DMS 273 (cell line): ENCODE measurements around the gene ZNF483.
"Not testable (repeated sequence)": the region's sequence is repeated elsewhere in the genome, so short reads cannot be mapped to it uniquely, and the experiment has no call there.

Experiments used
- DNase-seq: peaks from one replicate; lab custom pipeline; 2025; ENCODE audit not compliant: unreplicated experiment; lab: John Stamatoyannopoulos, UW

ZNF483 gene

GRCh38 chr9:111525056-111525977 is at the start of gene ZNF483:
ZNF483 (plus strand) TSS chr9:111525179; CDS start chr9:111527396, 2,217 bp downstream.
- peak; percentile 96 for DNase-seq

- no peak for DNase-seq
Observed at GRCh38 chr9:111475195-111475594, 49.8 kb upstream of the ZNF483 start.

DNA sequence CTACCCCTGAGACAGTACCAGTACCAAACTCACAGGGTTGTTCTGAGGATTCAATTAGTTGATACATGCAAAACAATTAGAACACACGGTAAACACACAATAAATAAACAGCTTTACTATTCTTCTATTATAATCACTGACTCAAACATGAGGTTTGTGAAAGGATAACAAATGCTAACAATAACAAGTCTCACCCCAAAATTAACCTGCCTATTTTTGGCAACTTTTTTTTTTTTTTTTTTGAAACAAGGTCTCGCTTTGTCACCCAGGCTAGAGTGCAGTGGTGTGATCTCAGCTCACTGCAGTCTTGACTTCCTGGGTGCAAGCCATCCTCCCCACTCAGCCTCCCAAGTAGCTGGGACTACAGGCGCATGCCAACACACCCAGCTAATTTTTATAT is 47.3 kb upstream of the ZNF483 start:
- no peak for DNase-seq

- DNase-seq: peak; percentile 80
Observed at GRCh38 chr9:111481885-111482636, 42.9 kb upstream of the ZNF483 start.

DNA sequence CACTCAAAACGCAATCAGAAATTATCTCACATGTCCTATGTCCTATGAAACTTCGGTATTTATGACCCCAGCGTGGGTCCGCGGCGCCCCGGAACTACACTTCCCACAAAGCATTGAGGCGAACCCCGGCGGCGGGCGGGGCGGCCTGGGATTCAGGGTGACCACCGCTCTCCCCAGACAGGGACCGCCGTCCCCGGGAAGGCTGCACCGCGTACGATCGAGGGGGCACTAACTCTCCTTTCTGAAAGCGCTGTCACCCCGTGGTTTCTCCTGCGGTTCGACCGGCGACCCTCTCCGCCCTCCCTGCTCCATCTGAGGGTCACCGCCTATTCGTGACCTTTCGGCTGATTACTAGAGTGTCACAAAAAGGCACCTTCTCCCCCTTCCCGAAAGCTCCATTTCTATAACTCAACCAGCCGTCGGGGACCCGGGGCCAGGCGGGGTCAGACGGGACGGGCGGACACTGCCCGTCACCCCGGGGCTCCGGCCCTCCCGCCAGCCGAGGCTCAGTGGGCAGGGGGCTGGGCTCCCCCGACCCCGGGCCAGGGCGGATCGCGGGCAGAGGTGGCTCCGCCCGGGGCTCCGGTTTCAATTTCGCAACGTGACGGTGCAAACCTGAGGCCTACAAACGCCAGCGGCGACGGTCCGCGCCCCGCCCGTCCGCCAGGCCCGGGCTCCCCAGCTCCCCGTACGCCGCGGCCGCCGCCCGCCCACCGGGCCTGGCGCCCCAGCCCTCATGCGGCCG is 42.1 kb upstream of the ZNF483 start:
- DNase-seq: peak; percentile 90

DNA sequence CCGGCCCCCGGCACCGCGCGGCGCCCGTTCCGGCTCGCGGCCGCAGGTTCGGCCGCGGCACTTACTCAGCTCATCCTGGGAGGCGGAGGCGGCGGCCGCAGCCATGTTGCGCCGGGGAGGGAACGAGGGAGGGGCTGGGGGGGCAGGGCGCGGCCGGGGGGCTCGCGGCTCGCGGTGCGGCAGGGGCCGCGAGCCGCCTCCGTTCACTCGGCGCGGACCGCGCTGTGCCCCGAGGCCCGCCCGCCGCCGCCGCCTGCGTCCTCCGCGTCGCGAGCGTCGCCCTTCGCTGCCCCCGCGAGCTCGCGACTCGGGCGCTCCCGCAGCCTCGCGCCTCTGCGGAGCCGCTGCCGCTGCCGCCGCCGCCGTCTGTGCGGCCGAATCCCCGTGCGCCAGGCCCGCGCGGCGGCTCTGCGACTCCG is 41.5 kb upstream of the ZNF483 start:
- peak; percentile 88 for DNase-seq

DNA sequence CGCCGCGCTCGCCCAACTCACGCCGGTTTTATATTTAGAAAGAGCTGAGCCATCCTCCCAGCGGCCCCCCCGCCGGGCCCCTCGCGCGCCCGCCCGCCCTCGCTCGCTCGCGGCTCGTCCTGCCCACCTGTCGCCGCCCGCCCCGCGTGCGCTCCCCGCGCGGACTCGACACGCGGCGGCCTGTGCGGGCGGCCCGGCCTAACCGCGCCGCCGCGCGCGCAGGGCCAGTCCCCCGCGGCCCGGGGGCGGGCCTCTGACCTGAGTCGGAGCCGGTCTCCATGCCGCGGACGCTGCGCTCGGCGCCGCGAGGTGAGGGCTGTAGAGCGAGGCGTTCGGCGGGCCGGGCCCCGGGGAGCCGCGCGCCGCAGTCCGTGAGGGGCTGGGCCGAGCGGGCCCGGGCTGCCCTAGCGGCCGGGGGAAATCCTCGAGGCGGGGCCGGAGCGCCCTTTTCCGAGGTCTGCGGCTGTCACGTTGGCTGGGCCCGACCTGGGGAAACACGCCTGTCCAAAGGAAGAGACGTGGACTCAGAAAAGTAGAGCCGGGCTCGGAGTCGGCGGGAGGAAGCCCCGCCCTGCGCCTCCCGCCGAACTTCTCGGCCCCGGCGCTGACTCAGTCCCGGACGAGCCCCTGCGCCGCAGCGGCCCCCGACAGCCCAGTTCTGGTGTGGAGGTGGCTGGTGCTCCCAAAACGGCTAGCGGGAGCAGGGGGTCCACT is 41.0 kb upstream of the ZNF483 start, which contains the start of gene ECPAS:
Gene ECPAS, minus strand, starts transcription at position 526 of the 714 bp plus-strand sequence. CDS start 11,465 bp downstream, outside the sequence.
- DNase-seq: peak; percentile 91

DNA sequence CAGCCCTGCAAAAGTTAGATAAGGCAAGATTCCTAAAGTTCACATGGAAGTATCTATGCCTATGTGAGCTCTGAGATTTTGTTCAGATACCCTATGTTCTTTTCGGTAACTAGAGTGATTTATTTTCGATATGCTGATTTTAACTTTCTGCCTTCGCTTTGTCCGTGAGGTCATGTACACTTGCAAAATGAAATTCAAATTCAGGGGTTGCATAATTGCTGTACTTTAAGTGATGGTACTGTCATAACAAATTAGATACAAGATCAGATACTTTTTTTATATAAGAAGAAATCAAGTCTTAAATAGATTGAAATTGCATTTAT is 40.4 kb upstream of the ZNF483 start:
- DNase-seq: no peak

- DNase-seq: not testable (repeated sequence)
Observed at GRCh38 chr9:111497196-111497595, 27.8 kb upstream of the ZNF483 start.

DNA sequence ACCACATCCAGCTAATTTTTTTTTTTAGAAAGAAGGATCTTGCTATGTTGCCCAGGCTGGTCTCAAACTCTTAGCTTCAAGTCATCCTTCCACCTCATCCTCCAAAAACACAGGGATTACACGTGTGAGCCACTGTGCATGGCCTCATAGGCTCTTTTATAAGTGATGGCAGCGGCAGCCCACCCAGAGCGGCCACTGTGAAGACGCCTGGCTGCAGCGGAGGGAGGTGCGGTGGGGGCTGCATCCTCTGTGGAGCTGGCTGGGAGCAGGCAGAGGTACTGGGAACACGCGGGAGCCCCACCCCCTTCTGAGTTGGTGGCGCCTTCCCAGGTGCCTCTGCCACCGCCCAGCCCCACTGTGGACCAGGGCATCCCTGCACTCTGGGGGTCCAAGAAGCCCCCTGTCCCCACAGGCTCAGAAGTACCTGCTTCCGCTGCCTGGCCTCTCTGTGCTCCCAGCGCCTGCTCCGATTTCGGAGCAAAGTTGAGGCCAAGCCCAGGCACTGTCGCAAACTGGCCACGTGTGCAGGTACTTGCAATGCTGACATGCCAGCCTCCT is 23.9 kb upstream of the ZNF483 start:
- no peak for DNase-seq

GRCh38 chr9:111501648-111502047 is 23.3 kb upstream of the ZNF483 start:
- peak; percentile 86 for DNase-seq

GRCh38 chr9:111502506-111502905 is 22.5 kb upstream of the ZNF483 start:
- peak; percentile 33 for DNase-seq

GRCh38 chr9:111511581-111511980 is 13.4 kb upstream of the ZNF483 start:
- not testable (repeated sequence) for DNase-seq

GRCh38 chr9:111514967-111515366 is 10.0 kb upstream of the ZNF483 start:
- no peak for DNase-seq

GRCh38 chr9:111516061-111516465 is 8.9 kb upstream of the ZNF483 start:
- DNase-seq: peak; percentile 35

DNA sequence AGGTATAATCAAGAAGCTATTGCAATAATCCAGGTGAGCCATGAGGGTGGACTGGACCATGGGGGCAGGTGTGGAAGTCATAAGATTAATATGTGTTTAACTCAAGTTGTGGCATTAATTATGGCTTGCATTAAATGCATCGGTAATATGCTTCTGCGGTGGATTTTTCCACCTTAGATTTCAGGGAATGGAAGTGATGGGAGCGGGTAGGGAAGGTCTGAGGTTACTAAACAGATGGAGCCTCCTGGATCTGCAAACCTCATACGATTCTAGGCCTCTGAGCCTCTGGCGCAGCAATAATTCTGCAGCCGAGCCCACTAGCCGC is 286 bp upstream of the ZNF483 start:
- no peak for DNase-seq

DNA sequence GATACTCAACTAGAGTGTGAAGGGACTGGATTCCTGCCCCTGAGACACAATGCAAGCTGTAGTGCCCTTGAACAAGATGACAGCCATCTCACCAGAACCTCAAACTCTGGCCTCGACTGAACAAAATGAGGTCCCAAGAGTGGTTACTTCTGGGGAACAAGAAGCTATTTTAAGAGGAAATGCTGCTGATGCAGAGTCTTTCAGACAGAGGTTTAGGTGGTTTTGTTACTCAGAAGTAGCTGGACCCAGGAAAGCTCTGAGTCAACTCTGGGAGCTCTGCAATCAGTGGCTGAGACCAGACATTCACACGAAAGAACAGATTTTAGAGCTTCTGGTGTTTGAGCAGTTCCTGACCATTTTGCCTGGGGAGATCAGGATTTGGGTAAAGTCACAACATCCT is 2.4 kb downstream of the ZNF483 start:
- DNase-seq: no peak

GRCh38 chr9:111529787-111530186 is 4.8 kb downstream of the ZNF483 start:
- peak; percentile 54 for DNase-seq

DNA sequence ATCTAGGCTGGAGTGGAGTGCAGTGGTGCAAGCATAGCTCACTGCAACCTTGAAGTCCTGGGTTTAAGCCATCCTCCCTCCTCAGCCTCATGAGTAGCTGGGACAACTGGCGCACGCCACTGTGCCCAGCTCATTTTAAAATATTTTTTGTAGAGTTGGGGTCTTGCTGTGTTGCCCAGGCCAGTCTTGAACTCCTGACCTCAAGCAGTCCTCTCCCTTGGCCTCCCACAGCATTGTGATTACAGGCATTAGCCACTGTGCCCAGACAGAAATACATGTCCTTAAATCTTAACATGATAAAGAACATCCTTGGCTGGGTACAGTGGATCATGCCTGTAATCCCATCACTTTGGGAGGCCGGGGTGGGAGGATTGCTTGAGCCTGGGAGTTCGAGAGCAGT is 6.7 kb downstream of the ZNF483 start:
- no peak for DNase-seq

- no peak for DNase-seq
Observed at GRCh38 chr9:111533099-111533790, 8.3 kb downstream of the ZNF483 start.
